ENCODE data around the gene REPIN1.
A peak's percentile ranks its signal among the peaks of the same experiment; 100 is the strongest.

Gene REPIN1

DNA sequence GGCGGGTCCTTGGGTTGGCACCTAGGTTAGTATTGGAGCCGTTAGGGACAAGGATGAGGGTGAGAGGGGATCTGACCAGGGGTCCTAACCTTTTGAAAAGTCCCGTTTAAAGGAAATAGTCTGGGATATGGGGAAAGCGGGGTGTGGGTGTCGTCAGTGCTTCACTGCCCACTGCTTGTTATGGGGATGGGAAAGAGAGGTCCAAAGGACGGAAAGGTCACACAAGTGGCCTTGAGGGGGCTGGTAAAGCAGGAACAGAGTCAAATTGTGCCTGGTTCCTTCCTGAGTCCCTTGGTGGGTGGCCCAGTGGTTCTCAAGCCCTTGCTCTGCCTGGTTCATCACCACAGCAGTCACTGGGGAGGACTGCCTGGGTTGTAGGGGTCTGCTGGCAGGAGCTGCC lies 7.9 kb downstream of the REPIN1 start:
- H3K79me1 ChIP-seq (ENCODE audit: low read length) = peaks cover 53% of the 10 kb centered on the region
- no peak overlapping the region for H3K9ac ChIP-seq (ENCODE audit: low read length)
- peak overlapping the region; percentile 85 for H4K8ac ChIP-seq (ENCODE audit: low read depth, low read length)
- H2BK120ac ChIP-seq (ENCODE audit: insufficient read depth, low read length, poor library complexity) = peak overlapping the region; percentile 88
- H3K36me3 ChIP-seq (ENCODE audit: control insufficient read depth in 1 of 2, insufficient read depth in 2 of 2, low read length in 2 of 2) = peaks cover 16 to 18% of the 10 kb centered on the region in 2 experiments
- H3K4ac ChIP-seq (ENCODE audit: low read depth, low read length) = peak overlapping the region; percentile 90
- H2AK5ac ChIP-seq (ENCODE audit: low read length) = peak overlapping the region; percentile 98
- H3K18ac ChIP-seq (ENCODE audit: low read length) = peak overlapping the region; percentile 95
- H2BK5ac ChIP-seq (ENCODE audit: low read depth, low read length, poor library complexity) = peak overlapping the region; percentile 90
- H3K79me2 ChIP-seq (ENCODE audit: control insufficient read depth, insufficient read depth, low read length, poor library complexity) = peaks cover 32% of the 10 kb centered on the region
- peak overlapping the region; percentile 19 for H2AFZ ChIP-seq (ENCODE audit: insufficient read depth, low read length, poor library complexity)
- H2BK12ac ChIP-seq (ENCODE audit: low read length) = peak overlapping the region; percentile 98
- no peak overlapping the region for H3K4me2 ChIP-seq (ENCODE audit: low read length)
- H3K4me3 ChIP-seq (ENCODE audit: low read depth, low read length) = no peak overlapping the region
- no peak overlapping the region for H3K23ac ChIP-seq (ENCODE audit: low read length)
- H3K27ac ChIP-seq (ENCODE audit: low read depth, low read length) = peak overlapping the region; percentile 80
- H3K4me1 ChIP-seq (ENCODE audit: control insufficient read depth in 1 of 2, insufficient read depth in 2 of 2, low read length in 2 of 2) = peaks cover 42 to 53% of the 10 kb centered on the region in 2 experiments
- H4K91ac ChIP-seq (ENCODE audit: low read depth, low read length) = peak overlapping the region; percentile 97
- H3K27me3 ChIP-seq (ENCODE audit: insufficient read depth, low read length) = no peaks in the 10 kb centered on the region
- H4K12ac ChIP-seq (ENCODE audit: low read depth, low read length) = peak overlapping the region; percentile 59
- no peak for DNase-seq
- peak overlapping the region; percentile 92 for H3K14ac ChIP-seq (ENCODE audit: low read length)
- WGBS (ENCODE audit: extremely low coverage, insufficient coverage, insufficient read length) = no CpG with 5 or more reads among the region's 6 CpGs
- H3K9me3 ChIP-seq (ENCODE audit: insufficient read depth, low read depth, low read length) = no peaks in the 10 kb centered on the region

DNA sequence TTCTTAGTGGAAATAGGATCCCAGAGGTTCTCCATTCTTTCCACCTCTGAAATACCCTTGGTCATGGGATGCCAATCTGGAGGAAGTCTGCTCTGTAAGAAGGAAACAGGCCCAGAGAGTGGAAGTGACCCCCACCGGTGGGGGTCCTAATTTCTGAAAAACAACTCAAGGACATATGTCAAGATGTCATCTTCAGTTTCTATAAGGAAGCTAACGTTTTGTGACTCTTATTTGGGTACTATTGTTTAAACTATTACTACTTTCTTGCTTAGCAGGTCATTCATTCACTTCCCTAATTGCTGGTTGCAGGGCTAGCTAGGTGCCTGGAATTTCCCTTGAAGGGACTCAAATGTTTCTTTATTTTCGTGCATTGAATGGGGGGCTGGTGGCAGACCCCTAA lies 8.6 kb downstream of the REPIN1 start:
- H2AFZ ChIP-seq (ENCODE audit: insufficient read depth, low read length, poor library complexity) = no peak overlapping the region
- peaks cover 36 to 48% of the 10 kb centered on the region in 2 experiments for H3K4me1 ChIP-seq (ENCODE audit: control insufficient read depth in 1 of 2, insufficient read depth in 2 of 2, low read length in 2 of 2)
- WGBS (ENCODE audit: extremely low coverage, insufficient coverage, insufficient read length) = no CpG with 5 or more reads among the region's 3 CpGs
- no peak overlapping the region for H3K14ac ChIP-seq (ENCODE audit: low read length)
- no peaks in the 10 kb centered on the region for H3K27me3 ChIP-seq (ENCODE audit: insufficient read depth, low read length)
- H2BK120ac ChIP-seq (ENCODE audit: insufficient read depth, low read length, poor library complexity) = peak overlapping the region; percentile 30
- peak overlapping the region; percentile 45 for H2BK5ac ChIP-seq (ENCODE audit: low read depth, low read length, poor library complexity)
- H4K12ac ChIP-seq (ENCODE audit: low read depth, low read length) = no peak overlapping the region
- H3K27ac ChIP-seq (ENCODE audit: low read depth, low read length) = peak overlapping the region; percentile 96
- H3K4me2 ChIP-seq (ENCODE audit: low read length) = no peak overlapping the region
- peaks cover 9 to 12% of the 10 kb centered on the region in 2 experiments for H3K36me3 ChIP-seq (ENCODE audit: control insufficient read depth in 1 of 2, insufficient read depth in 2 of 2, low read length in 2 of 2)
- H2AK5ac ChIP-seq (ENCODE audit: low read length) = no peak overlapping the region
- no peak overlapping the region for H4K8ac ChIP-seq (ENCODE audit: low read depth, low read length)
- H3K4ac ChIP-seq (ENCODE audit: low read depth, low read length) = no peak overlapping the region
- no peak overlapping the region for H3K9ac ChIP-seq (ENCODE audit: low read length)
- no peak overlapping the region for H3K4me3 ChIP-seq (ENCODE audit: low read depth, low read length)
- peak overlapping the region; percentile 77 for H4K91ac ChIP-seq (ENCODE audit: low read depth, low read length)
- H3K23ac ChIP-seq (ENCODE audit: low read length) = no peak overlapping the region
- no peak for DNase-seq
- peaks cover 27% of the 10 kb centered on the region for H3K79me2 ChIP-seq (ENCODE audit: control insufficient read depth, insufficient read depth, low read length, poor library complexity)
- H2BK12ac ChIP-seq (ENCODE audit: low read length) = peak overlapping the region; percentile 55
- no peak overlapping the region for H3K18ac ChIP-seq (ENCODE audit: low read length)
- peaks cover 2% of the 10 kb centered on the region for H3K9me3 ChIP-seq (ENCODE audit: insufficient read depth, low read depth, low read length)
- peaks cover 50% of the 10 kb centered on the region for H3K79me1 ChIP-seq (ENCODE audit: low read length)

DNA sequence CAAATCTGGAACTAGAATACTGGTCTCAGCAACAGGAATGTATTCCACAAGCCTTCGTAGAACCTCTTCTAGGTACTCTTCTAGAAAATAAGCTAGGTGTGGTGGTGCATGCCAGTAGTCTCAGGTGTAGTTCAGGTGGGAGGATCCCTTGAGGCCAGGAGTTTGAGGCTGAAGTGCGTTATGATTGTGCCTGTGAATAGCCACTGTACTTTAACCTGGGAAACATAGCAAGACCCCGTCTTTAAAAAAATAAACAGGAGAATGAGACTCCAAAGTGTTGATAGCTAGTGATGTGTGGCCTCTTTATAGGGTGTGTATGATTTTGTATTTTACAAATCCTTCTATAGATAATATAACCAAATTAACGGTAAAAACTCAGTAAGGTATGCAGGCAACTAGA lies 9.0 kb downstream of the REPIN1 start:
- Histone ChIP-seq H3K79me1 (ENCODE audit: low read length) (peaks cover 45% of the 10 kb centered on the region), H2AFZ (ENCODE audit: insufficient read depth, low read length, poor library complexity) (no peak overlapping the region), H4K12ac (ENCODE audit: low read depth, low read length) (no peak overlapping the region), H3K9ac (ENCODE audit: low read length) (no peak overlapping the region), H2BK12ac (ENCODE audit: low read length) (peak overlapping the region; percentile 55), H3K9me3 (ENCODE audit: insufficient read depth, low read depth, low read length) (peaks cover 2% of the 10 kb centered on the region), H3K27me3 (ENCODE audit: insufficient read depth, low read length) (no peaks in the 10 kb centered on the region), H3K4me2 (ENCODE audit: low read length) (no peak overlapping the region), H3K79me2 (ENCODE audit: control insufficient read depth, insufficient read depth, low read length, poor library complexity) (peaks cover 23% of the 10 kb centered on the region), H3K36me3 (ENCODE audit: control insufficient read depth in 1 of 2, insufficient read depth in 2 of 2, low read length in 2 of 2) (peaks cover 8 to 9% of the 10 kb centered on the region in 2 experiments), H3K4ac (ENCODE audit: low read depth, low read length) (no peak overlapping the region), H2AK5ac (ENCODE audit: low read length) (no peak overlapping the region), H2BK120ac (ENCODE audit: insufficient read depth, low read length, poor library complexity) (peak overlapping the region; percentile 30), H3K18ac (ENCODE audit: low read length) (no peak overlapping the region), H3K4me1 (ENCODE audit: control insufficient read depth in 1 of 2, insufficient read depth in 2 of 2, low read length in 2 of 2) (peaks cover 31 to 47% of the 10 kb centered on the region in 2 experiments), H4K8ac (ENCODE audit: low read depth, low read length) (no peak overlapping the region), H2BK5ac (ENCODE audit: low read depth, low read length, poor library complexity) (peak overlapping the region; percentile 45), H4K91ac (ENCODE audit: low read depth, low read length) (peak overlapping the region; percentile 77), H3K4me3 (ENCODE audit: low read depth, low read length) (no peak overlapping the region), H3K23ac (ENCODE audit: low read length) (no peak overlapping the region), H3K14ac (ENCODE audit: low read length) (no peak overlapping the region), H3K27ac (ENCODE audit: low read depth, low read length) (peak overlapping the region; percentile 96)
- no CpG with 5 or more reads among the region's 4 CpGs for WGBS (ENCODE audit: extremely low coverage, insufficient coverage, insufficient read length)
- no peak for DNase-seq

DNA sequence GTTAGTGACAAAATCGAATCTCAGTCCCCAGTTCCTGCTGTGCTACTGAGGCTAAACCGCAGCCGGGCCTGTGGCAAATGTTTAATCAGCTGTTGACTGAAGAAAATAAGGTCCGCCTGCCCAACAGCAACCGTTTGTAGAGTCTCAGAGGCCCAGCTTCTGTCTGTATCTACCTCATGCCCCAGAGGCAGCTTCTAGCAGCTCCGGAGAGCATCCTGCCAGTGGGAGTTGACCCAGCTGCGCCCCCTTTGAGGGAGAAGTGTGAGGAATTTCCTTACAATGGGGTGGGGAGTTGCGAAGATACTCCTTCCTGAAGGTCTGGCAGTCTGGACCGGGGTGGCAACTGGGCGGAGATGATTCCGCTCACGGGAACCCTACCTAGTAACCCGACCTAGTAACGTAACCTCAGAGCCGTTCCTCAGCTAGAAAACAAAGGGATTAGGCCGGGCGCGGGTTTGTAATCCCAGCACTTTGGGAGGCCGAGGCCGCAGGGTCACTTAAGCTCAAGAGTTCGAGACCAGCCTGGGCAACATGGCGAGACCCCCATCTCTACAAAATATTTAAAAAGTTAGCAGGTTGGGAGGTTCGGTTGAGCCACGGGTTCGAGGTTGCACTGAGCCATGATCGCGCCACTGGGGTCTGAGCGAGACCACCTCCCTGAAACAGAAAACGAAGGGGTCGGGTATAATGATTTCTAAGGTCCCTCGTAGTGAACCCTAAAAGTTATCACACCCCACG lies 9.7 kb downstream of the REPIN1 start:
- Histone ChIP-seq H3K9ac (ENCODE audit: low read length) (peak overlapping the region; percentile 89), H4K8ac (ENCODE audit: low read depth, low read length) (peak overlapping the region; percentile 90), H3K4ac (ENCODE audit: low read depth, low read length) (peak overlapping the region; percentile 71), H3K79me1 (ENCODE audit: low read length) (peaks cover 39% of the 10 kb centered on the region), H3K4me1 (ENCODE audit: control insufficient read depth in 1 of 2, insufficient read depth in 2 of 2, low read length in 2 of 2) (peaks cover 27 to 43% of the 10 kb centered on the region in 2 experiments), H3K14ac (ENCODE audit: low read length) (peak overlapping the region; percentile 86), H3K18ac (ENCODE audit: low read length) (peak overlapping the region; percentile 83), H3K9me3 (ENCODE audit: insufficient read depth, low read depth, low read length) (peaks cover 2% of the 10 kb centered on the region), H3K4me2 (ENCODE audit: low read length) (peak overlapping the region; percentile 73), H4K12ac (ENCODE audit: low read depth, low read length) (peak overlapping the region; percentile 76), H3K23ac (ENCODE audit: low read length) (no peak overlapping the region), H3K79me2 (ENCODE audit: control insufficient read depth, insufficient read depth, low read length, poor library complexity) (peaks cover 20% of the 10 kb centered on the region), H2BK12ac (ENCODE audit: low read length) (peak overlapping the region; percentile 37), H2AK5ac (ENCODE audit: low read length) (peak overlapping the region; percentile 85), H3K27me3 (ENCODE audit: insufficient read depth, low read length) (no peaks in the 10 kb centered on the region), H3K27ac (ENCODE audit: low read depth, low read length) (peak overlapping the region; percentile 96), H3K36me3 (ENCODE audit: control insufficient read depth in 1 of 2, insufficient read depth in 2 of 2, low read length in 2 of 2) (peaks cover 5% of the 10 kb centered on the region in 2 experiments), H3K4me3 (ENCODE audit: low read depth, low read length) (peak overlapping the region; percentile 62), H2BK120ac (ENCODE audit: insufficient read depth, low read length, poor library complexity) (peak overlapping the region; percentile 89), H2BK5ac (ENCODE audit: low read depth, low read length, poor library complexity) (peak overlapping the region; percentile 91), H4K91ac (ENCODE audit: low read depth, low read length) (peak overlapping the region; percentile 97), H2AFZ (ENCODE audit: insufficient read depth, low read length, poor library complexity) (peak overlapping the region; percentile 8)
- peak in 1 of 2 donors; percentile 29 for DNase-seq
- no CpG with 5 or more reads among the region's 32 CpGs for WGBS (ENCODE audit: extremely low coverage, insufficient coverage, insufficient read length)
